Large intestine (tissue), 3 donors: ENCODE measurements around the gene RFWD3. TPM values are rescaled to one million over a fixed set of nuclear protein-coding genes. Genes with fewer than 3 reads are reported as not detected.

Experiments
- DNase-seq, 2 donors: peaks; one replicate each; pipeline versions ENCODE4 v3.0.0 to v3.0.0-alpha.2; 2013
- H3K27ac ChIP-seq: one replicate; pipeline ENCODE4 v1.5.1; 2013; ENCODE audit warnings: low read length
- H3K27me3 ChIP-seq: 2 replicates; pipeline ENCODE4 v1.6.1; 2013; ENCODE audit warnings: low read length; ENCODE audit not compliant: control insufficient read depth, insufficient read depth
- H3K36me3 ChIP-seq: 2 replicates; pipeline ENCODE4 v1.6.1; 2013; ENCODE audit warnings: low read length; ENCODE audit not compliant: control insufficient read depth, insufficient read depth
- H3K4me1 ChIP-seq: one replicate; pipeline ENCODE4 v1.6.1; 2013; ENCODE audit warnings: low read length; ENCODE audit not compliant: control insufficient read depth, insufficient read depth
- H3K4me3 ChIP-seq: one replicate; pipeline ENCODE4 v1.5.1; 2013; ENCODE audit warnings: low read length
- H3K9me3 ChIP-seq: one replicate; pipeline ENCODE4 v1.6.1; 2013; ENCODE audit warnings: mild to moderate bottlenecking, low read depth, low read length, moderate library complexity; ENCODE audit not compliant: control insufficient read depth
- WGBS: methylation state at CpG from one replicate; pipeline ENCODE4 v1.1.5; 2013; ENCODE audit warnings: low lambda C conversion rate; ENCODE audit not compliant: insufficient coverage; 5-methylcytosine and 5-hydroxymethylcytosine counted together
- polyA plus RNA-seq: library from polyadenylated mRNA; unstranded; fragments of 120-200 nt; gene quantifications from one replicate; pipeline ENCODE4 v1.2.1, GENCODE V29; 2013

RFWD3 gene
- polyA plus RNA-seq, 1 donor: 19.7 TPM

GRCh38 chr16:74583926-74584666 lies 82.6 kb downstream of the RFWD3 start:
- no peak for DNase-seq
- Histone ChIP-seq H3K4me1 (no peaks in the 10 kb centered on the region), H3K36me3 (no peaks in the 10 kb centered on the region), H3K27ac (no peak overlapping the region), H3K9me3 (no peaks in the 10 kb centered on the region), H3K27me3 (no peaks in the 10 kb centered on the region), H3K4me3 (no peak overlapping the region)
- 90% methylated on average over 3 of the region's 9 CpGs for WGBS

DNA sequence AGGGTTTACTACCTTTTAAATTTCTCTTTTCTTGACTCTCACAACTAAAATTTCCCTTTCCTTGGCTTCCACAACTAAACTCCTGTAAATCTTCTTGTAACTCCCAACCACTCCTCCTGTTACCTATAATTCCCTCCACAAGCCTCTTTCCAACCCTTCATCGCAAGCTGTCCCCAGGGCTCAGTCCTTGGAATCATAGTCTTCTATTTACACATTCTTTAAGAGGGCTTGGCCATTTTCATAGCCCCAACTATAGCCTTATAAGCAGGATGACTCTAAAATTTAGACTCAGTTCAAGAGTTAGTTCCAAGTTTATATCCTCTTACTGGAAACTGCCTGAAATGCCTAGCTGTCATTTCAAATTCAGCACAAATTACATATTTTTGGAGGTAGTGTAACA lies 83.7 kb downstream of the RFWD3 start:
- no peaks in the 10 kb centered on the region for H3K9me3 ChIP-seq
- no peak overlapping the region for H3K4me3 ChIP-seq
- no peak overlapping the region for H3K27ac ChIP-seq
- H3K4me1 ChIP-seq: no peaks in the 10 kb centered on the region
- WGBS: no CpG with 5 or more reads among the region's 1 CpG
- no peaks in the 10 kb centered on the region for H3K27me3 ChIP-seq
- H3K36me3 ChIP-seq: no peaks in the 10 kb centered on the region
- no peak for DNase-seq

- Histone ChIP-seq H3K4me1 (no peaks in the 10 kb centered on the region), H3K4me3 (no peak overlapping the region), H3K27ac (no peak overlapping the region), H3K27me3 (no peaks in the 10 kb centered on the region), H3K36me3 (no peaks in the 10 kb centered on the region), H3K9me3 (no peaks in the 10 kb centered on the region)
- no CpG with 5 or more reads among the region's 3 CpGs for WGBS
- DNase-seq: no peak
Observed at GRCh38 chr16:74580833-74581232, 85.8 kb downstream of the RFWD3 start.

GRCh38 chr16:74578838-74579237 lies 87.8 kb downstream of the RFWD3 start:
- WGBS: 100% methylated on average over 1 of the region's 3 CpGs
- no peaks in the 10 kb centered on the region for H3K27me3 ChIP-seq
- no peaks in the 10 kb centered on the region for H3K4me1 ChIP-seq
- H3K27ac ChIP-seq: no peak overlapping the region
- DNase-seq: no peak
- no peaks in the 10 kb centered on the region for H3K36me3 ChIP-seq
- H3K4me3 ChIP-seq: no peak overlapping the region
- H3K9me3 ChIP-seq: no peaks in the 10 kb centered on the region

DNA sequence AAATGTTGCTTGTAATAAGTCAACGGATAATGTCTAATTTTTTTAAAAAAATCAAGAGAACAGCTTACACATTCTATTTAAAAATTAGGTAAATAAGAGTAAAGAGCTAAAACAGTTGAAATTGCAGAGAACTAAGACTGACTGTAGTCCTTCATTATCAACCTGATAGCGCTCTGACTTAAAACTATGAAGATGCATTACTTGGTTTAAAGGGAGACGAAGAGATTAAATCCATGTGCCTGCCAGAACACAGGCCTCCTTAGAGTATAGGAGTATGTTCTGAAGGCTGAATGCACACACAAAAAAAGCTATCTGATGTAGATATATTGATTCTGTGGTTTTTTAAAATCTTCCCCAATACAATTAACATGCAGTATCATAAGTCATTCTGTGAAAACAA lies 88.2 kb downstream of the RFWD3 start:
- H3K4me3 ChIP-seq: no peak overlapping the region
- DNase-seq: no peak
- no peaks in the 10 kb centered on the region for H3K9me3 ChIP-seq
- no CpG with 5 or more reads among the region's 3 CpGs for WGBS
- H3K4me1 ChIP-seq: no peaks in the 10 kb centered on the region
- H3K27me3 ChIP-seq: no peaks in the 10 kb centered on the region
- no peak overlapping the region for H3K27ac ChIP-seq
- no peaks in the 10 kb centered on the region for H3K36me3 ChIP-seq

DNA sequence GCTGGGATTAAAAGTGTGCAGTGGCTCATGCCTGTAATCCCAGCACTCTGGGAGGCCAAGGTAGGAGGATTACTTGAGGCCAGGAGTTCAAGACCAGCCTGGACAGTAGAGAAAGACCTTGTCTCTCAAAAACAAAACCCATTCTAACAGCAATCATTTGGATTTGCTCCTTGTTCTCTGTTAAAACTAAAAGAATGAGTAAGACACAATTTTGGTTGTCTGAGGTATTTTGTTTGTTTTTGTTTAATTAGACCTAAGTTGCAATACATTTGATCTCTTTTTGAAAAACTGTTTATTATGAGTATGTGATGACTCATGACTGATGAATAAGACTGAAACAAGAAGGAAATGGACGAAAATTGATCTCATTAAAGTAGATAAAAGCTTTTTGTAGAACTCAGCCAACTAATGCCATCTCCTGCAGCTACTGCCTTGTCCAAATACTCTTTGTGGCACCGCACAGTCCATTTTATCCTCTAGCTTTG lies 88.8 kb downstream of the RFWD3 start:
- WGBS: no CpG with 5 or more reads among the region's 2 CpGs
- Histone ChIP-seq H3K36me3 (no peaks in the 10 kb centered on the region), H3K9me3 (no peaks in the 10 kb centered on the region), H3K27ac (no peak overlapping the region), H3K27me3 (no peaks in the 10 kb centered on the region), H3K4me1 (no peaks in the 10 kb centered on the region), H3K4me3 (no peak overlapping the region)
- DNase-seq: no peak

DNA sequence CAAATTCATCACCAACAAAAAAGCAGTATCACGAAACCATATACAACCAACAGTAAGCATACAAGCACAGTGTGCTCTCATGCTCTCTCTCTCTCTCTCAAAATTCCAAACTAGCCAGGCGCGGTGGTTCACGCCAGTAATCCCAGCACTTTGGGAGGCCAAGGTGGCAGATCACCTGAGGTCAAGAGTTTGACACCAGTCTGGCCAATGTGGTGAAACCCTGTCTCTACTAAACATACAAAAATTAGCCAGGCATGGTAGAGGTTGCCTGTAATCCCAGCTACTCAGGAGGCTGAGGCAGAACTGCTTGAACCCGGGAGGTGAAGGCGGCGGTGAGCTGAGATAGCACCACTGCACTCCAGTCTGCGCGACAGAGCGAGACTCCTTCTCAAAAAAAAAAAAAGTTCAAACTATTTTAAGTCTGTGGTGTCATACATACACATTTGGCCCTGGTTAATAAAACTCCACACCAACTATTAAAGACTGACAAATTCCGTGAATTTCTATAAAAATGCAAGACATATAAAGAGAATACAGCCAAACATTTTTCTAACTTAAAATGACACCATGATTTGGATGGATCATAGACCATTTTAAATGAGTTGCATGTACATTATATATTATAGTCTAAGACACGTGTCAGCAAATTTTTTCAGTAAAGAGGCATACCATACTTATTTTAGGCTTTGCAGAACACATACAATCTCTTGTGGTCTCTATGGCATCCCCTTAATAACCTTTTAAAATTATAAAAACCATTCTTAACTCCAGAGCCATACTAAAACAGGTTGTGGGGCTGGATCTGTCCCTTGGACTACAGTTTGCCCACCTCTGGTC lies 90.7 kb downstream of the RFWD3 start:
- Histone ChIP-seq H3K36me3 (no peaks in the 10 kb centered on the region), H3K4me3 (no peak overlapping the region)
- WGBS: 100% methylated on average over 2 of the region's 12 CpGs

DNA sequence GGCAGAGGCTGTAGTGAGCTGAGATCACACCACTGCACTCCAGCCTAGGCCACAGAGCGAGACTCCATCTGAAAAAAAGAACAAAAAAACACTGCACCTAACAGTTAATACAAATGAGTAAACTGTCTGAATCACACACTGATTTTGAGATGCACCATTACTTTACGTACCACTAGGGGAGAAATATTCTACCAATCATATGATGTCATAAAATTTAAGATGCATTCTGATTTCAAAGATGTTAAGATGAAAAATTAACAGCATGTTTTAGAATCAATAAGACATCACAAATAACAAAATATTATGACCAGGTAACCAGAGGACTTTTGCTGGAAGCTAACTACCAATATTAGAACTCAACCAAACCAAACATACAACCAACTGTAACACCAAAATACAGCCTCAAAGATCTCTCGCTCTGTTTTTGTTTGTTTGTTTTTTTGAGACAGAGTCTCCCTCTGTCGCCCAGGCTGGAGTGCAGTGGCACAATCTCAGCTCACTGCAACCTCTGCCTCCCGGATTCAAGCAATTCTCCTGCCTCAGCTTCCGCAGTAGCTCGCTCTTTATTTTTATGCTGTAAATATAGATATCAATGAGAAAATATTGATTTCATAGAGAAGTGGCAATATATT lies 91.4 kb downstream of the RFWD3 start:
- no peaks in the 10 kb centered on the region for H3K36me3 ChIP-seq
- H3K4me3 ChIP-seq: no peak overlapping the region
- H3K4me1 ChIP-seq: peaks cover 10% of the 10 kb centered on the region
- H3K27me3 ChIP-seq: no peaks in the 10 kb centered on the region
- no peak for DNase-seq
- H3K27ac ChIP-seq: no peak overlapping the region
- no peaks in the 10 kb centered on the region for H3K9me3 ChIP-seq
- WGBS: 100% methylated on average over 1 of the region's 7 CpGs

More for the DNA sequence above, 90.7 kb downstream of the RFWD3 start:
- Histone ChIP-seq H3K27ac (no peak overlapping the region), H3K4me1 (peaks cover 5% of the 10 kb centered on the region), H3K9me3 (no peaks in the 10 kb centered on the region), H3K27me3 (no peaks in the 10 kb centered on the region)
- no peak for DNase-seq

DNA sequence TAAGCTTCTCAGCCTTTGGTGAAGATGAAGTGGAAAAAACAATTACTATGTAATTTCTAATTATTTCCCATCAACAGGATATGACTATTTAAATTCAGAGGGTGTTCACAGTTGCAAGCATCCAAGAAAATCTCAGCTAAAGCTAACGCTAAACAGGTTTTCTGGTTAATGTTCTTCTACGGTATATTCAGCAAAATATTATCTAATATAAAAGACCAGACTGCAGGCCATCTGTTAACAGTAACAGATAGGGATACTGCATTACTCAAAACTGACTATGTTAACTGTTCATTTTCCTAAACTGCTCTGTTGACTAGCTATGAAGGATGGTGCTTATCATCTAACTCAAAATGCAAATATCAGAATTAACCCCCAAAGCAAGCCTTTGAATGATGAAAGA lies 92.5 kb downstream of the RFWD3 start:
- WGBS: no CpG with 5 or more reads among the region's 2 CpGs
- no peaks in the 10 kb centered on the region for H3K27me3 ChIP-seq
- no peaks in the 10 kb centered on the region for H3K9me3 ChIP-seq
- H3K4me1 ChIP-seq: peaks cover 12% of the 10 kb centered on the region
- no peak overlapping the region for H3K27ac ChIP-seq
- no peak for DNase-seq
- H3K4me3 ChIP-seq: no peak overlapping the region
- no peaks in the 10 kb centered on the region for H3K36me3 ChIP-seq

DNA sequence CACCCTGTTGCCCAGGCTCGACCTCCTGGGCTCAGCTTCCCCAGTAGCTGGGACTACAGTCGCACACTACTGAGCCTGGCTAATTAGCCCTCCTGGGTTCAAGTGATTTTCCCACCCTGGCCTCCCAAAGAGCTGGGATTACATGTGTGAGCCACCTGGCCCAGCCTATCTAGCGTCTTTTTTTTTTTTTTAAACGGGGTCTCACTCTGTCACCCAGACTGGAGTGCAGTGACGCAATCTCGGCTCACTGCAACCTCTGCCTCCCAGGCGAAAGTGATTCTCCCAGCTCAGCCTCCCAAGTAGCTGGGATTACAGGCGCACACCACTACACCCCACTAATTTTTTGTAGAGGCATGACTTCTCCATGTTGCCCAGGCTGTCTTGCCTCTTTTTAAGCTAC lies 93.1 kb downstream of the RFWD3 start:
- Histone ChIP-seq H3K27ac (no peak overlapping the region), H3K27me3 (no peaks in the 10 kb centered on the region), H3K4me1 (peaks cover 12% of the 10 kb centered on the region), H3K36me3 (no peaks in the 10 kb centered on the region), H3K9me3 (no peaks in the 10 kb centered on the region), H3K4me3 (no peak overlapping the region)
- WGBS: no CpG with 5 or more reads among the region's 8 CpGs
- no peak for DNase-seq
